Right lobe of liver (tissue), 4 donors: ENCODE measurements around the gene CNPY1.

ENCODE experiments used
- POLR2A ChIP-seq: fragments of 450-650 bp; IDR thresholded peaks from one replicate; pipeline ENCODE4 v1.6.1; 2017; ENCODE audit warnings: antibody characterized with exemption, mild to moderate bottlenecking
- TF ChIP-seq, protein P1 (sequence below), 4 donors: fragments of 200-600 bp in 3 of 4; fragments of 450-650 bp in 1 of 4; IDR thresholded peaks; one replicate each; pipeline versions ENCODE4 v1.5.1 to v1.8.0; 2016 to 2022; ENCODE audit warnings: antibody characterized with exemption in 4 of 4, mild to moderate bottlenecking in 2 of 4
- donor health status: DM: no; HTN: no; CAD: no.
- donor health status: DM: no; HTN: no; CAD: no.
- donor health status: DM: no; HTN: yes; CAD: no.

DNA sequence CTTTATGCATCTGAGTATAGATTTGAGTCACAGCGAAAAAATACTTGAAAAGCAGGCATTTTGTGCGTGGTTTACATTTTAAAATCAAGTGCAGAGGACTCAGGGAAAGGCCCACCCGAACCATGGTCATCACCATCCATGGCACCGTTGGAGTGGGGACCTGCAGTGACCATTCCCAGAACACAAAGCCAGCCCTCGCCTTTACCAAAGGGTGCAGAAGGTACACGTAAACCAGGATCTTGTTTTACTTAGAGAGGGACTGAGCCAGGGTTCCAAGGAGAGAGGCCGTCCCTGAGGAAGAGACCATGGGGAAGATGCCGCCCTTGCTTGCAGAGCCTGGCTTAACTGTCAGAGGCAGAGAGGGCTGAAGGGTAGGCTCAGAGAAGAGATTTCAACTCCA, 12.0 kb upstream of the CNPY1 start:
- TF ChIP-seq, protein P1, sequence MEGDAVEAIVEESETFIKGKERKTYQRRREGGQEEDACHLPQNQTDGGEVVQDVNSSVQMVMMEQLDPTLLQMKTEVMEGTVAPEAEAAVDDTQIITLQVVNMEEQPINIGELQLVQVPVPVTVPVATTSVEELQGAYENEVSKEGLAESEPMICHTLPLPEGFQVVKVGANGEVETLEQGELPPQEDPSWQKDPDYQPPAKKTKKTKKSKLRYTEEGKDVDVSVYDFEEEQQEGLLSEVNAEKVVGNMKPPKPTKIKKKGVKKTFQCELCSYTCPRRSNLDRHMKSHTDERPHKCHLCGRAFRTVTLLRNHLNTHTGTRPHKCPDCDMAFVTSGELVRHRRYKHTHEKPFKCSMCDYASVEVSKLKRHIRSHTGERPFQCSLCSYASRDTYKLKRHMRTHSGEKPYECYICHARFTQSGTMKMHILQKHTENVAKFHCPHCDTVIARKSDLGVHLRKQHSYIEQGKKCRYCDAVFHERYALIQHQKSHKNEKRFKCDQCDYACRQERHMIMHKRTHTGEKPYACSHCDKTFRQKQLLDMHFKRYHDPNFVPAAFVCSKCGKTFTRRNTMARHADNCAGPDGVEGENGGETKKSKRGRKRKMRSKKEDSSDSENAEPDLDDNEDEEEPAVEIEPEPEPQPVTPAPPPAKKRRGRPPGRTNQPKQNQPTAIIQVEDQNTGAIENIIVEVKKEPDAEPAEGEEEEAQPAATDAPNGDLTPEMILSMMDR (IDR thresholded peaks at IDR 0.05) = no peak
- TF ChIP-seq POLR2A = no peak
